Germinal center (tissue), 1 donor: ENCODE measurements around the gene RAB11FIP3.
A peak's percentile ranks its signal among the peaks of the same experiment; 100 is the strongest.

Experiments
- DNase-seq: peaks from one replicate; pipeline ENCODE4 v3.0.0; 2012; ENCODE audit warnings: mixed read lengths, low spot score

The RAB11FIP3 gene

GRCh38 chr16:567373-568256, 142.2 kb downstream of the RAB11FIP3 start:
- DNase-seq = no peak

GRCh38 chr16:568401-569258, 143.2 kb downstream of the RAB11FIP3 start:
- DNase-seq = no peak

- DNase-seq = peak; percentile 81
Measured at GRCh38 chr16:569445-570254, 144.2 kb downstream of the RAB11FIP3 start, which contains the start of gene PIGQ. Gene PIGQ (plus strand): TSS chr16:569968. CDS start chr16:574075, 4,107 bp downstream.
